Upper lobe of left lung (tissue), 6 donors: ENCODE measurements around the gene UBE3D. TPM values are rescaled to one million over a fixed set of nuclear protein-coding genes. Genes with fewer than 3 reads are reported as not detected.

ENCODE experiments used
- ATAC-seq, 2 donors: fragments of 200-7000 bp; cut with Tn5 transposase; one replicate each; pipeline ENCODE4 v1.9.1; 2022; ENCODE audit warnings: mild to moderate bottlenecking in 2 of 2, moderate library complexity in 2 of 2; ENCODE audit not compliant: low FRiP score in 2 of 2
- DNase-seq, 2 donors: peaks; one replicate each; pipeline ENCODE4 v3.0.0-alpha.2; 2019 to 2020
- H3K27ac ChIP-seq, 4 donors: fragments of 200-600 bp; sonication (generic); one replicate each; pipeline ENCODE4 v1.5.1; 2016 to 2019
- H3K27me3 ChIP-seq, 4 donors: fragments of 200-600 bp; sonication (generic); one replicate each; pipeline ENCODE4 v1.5.1; 2017 to 2019
- H3K36me3 ChIP-seq, 4 donors: fragments of 200-600 bp; sonication (generic); one replicate each; pipeline ENCODE4 v1.5.1; 2016 to 2019
- H3K4me1 ChIP-seq, 4 donors: fragments of 200-600 bp; sonication (generic); one replicate each; pipeline ENCODE4 v1.5.1; 2018 to 2019
- H3K4me3 ChIP-seq, 4 donors: fragments of 200-600 bp; sonication (generic); one replicate each; pipeline ENCODE4 v1.5.1; 2017 to 2019; ENCODE audit warnings: mild to moderate bottlenecking in 2 of 4, moderate library complexity in 1 of 4
- H3K9me3 ChIP-seq, 4 donors: fragments of 200-600 bp; sonication (generic); one replicate each; pipeline ENCODE4 v1.5.1; 2018 to 2019
- EP300 ChIP-seq, 4 donors: sonication (generic); formaldehyde crosslinking; IDR thresholded peaks; one replicate each; pipeline ENCODE4 v1.5.1; 2017; ENCODE audit warnings: antibody characterized with exemption in 4 of 4, control low read depth in 2 of 4
- POLR2A ChIP-seq, 4 donors: fragments of 450-650 bp; IDR thresholded peaks; one replicate each; pipeline ENCODE4 v1.5.1; 2016 to 2017; ENCODE audit warnings: antibody characterized with exemption in 4 of 4, mild to moderate bottlenecking in 2 of 4
- POLR2AphosphoS5 ChIP-seq, 2 donors: sonication (generic); formaldehyde crosslinking; IDR thresholded peaks; one replicate each; pipeline ENCODE4 v1.5.1; 2017; ENCODE audit warnings: antibody characterized with exemption in 2 of 2
- WGBS, 2 donors: methylation state at CpG; one replicate each; pipeline ENCODE4 v1.1.5; 2017 to 2018; 5-methylcytosine and 5-hydroxymethylcytosine counted together
- total RNA-seq, 6 donors: library from RNA; depleted of rRNA in 4 of 6; stranded (reverse); fragments of >200 nt in 4 of 6; gene quantifications; one replicate each; pipeline versions ENCODE4 v1.1.0 to v1.2.1, GENCODE V29; 2016 to 2021
- TF ChIP-seq, protein P1 (sequence below), 6 experiments: fragments of 450-650 bp in 4 of 6; fragments of 200-600 bp in 2 of 6; sonication (generic) in 2 of 6; IDR thresholded peaks; one replicate each; pipeline ENCODE4 v1.5.1; 2016 to 2019; ENCODE audit warnings: antibody characterized with exemption in 6 of 6
- donor health status: DM: no; HTN: no; CAD: no; lungs with moderate emphysema.
- donor health status: DM: no; HTN: yes; CAD: no; lungs with severe emphysema.

UBE3D gene
- total RNA-seq, 6 donors from 2014 or later: 4.0 to 20.7 (median 8.7) TPM

GRCh38 chr6:83061190-83061589, 4.5 kb downstream of the UBE3D start:
- H3K4me3 ChIP-seq: no peak overlapping the region
- DNase-seq: no peak
- H3K27ac ChIP-seq: no peak overlapping the region
- TF ChIP-seq, protein P1, sequence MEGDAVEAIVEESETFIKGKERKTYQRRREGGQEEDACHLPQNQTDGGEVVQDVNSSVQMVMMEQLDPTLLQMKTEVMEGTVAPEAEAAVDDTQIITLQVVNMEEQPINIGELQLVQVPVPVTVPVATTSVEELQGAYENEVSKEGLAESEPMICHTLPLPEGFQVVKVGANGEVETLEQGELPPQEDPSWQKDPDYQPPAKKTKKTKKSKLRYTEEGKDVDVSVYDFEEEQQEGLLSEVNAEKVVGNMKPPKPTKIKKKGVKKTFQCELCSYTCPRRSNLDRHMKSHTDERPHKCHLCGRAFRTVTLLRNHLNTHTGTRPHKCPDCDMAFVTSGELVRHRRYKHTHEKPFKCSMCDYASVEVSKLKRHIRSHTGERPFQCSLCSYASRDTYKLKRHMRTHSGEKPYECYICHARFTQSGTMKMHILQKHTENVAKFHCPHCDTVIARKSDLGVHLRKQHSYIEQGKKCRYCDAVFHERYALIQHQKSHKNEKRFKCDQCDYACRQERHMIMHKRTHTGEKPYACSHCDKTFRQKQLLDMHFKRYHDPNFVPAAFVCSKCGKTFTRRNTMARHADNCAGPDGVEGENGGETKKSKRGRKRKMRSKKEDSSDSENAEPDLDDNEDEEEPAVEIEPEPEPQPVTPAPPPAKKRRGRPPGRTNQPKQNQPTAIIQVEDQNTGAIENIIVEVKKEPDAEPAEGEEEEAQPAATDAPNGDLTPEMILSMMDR (IDR thresholded peaks at IDR 0.05): no peak
- TF ChIP-seq EP300 (IDR thresholded peaks at IDR 0.05): no peak
- no peak for TF ChIP-seq POLR2A (IDR thresholded peaks at IDR 0.05)
- H3K36me3 ChIP-seq: peaks cover 0 to 5% (median 0%) of the 10 kb centered on the region in 4 donors
- H3K9me3 ChIP-seq: no peaks in the 10 kb centered on the region
- H3K27me3 ChIP-seq: no peaks in the 10 kb centered on the region
- no peak for ATAC-seq
- H3K4me1 ChIP-seq: peaks cover 4 to 10% (median 7%) of the 10 kb centered on the region in 4 donors

GRCh38 chr6:83057705-83058321, 7.8 kb downstream of the UBE3D start:
- WGBS, 2 donors: 40 to 51% methylated on average over 4 of the region's 4 CpGs
- Histone ChIP-seq H3K36me3 (peaks cover 0 to 11% (median 0%) of the 10 kb centered on the region in 4 donors), H3K4me1 (peaks cover 0 to 5% (median 1%) of the 10 kb centered on the region in 4 donors), H3K27me3 (no peaks in the 10 kb centered on the region), H3K9me3 (no peaks in the 10 kb centered on the region), H3K27ac (no peak overlapping the region), H3K4me3 (no peak overlapping the region)
- peak in 1 of 2 donors; percentile 23 for DNase-seq
- peak in 1 of 2 donors; percentile 71 for ATAC-seq
- TF ChIP-seq POLR2AphosphoS5 (IDR thresholded peaks at IDR 0.05) (no peak), POLR2A (IDR thresholded peaks at IDR 0.05) (no peak), EP300 (IDR thresholded peaks at IDR 0.05) (no peak)
- TF ChIP-seq, protein P1 (IDR thresholded peaks at IDR 0.05): peak in 5 of 6 experiments; percentile 38 to 62 (median 49)

GRCh38 chr6:83055366-83055964, 10.2 kb downstream of the UBE3D start:
- 27 to 39% methylated on average over 6 of the region's 6 CpGs for WGBS, 2 donors
- no peak for TF ChIP-seq POLR2AphosphoS5 (IDR thresholded peaks at IDR 0.05)
- TF ChIP-seq, protein P1 (IDR thresholded peaks at IDR 0.05): peak; percentile 45 to 79 (median 74)
- Histone ChIP-seq H3K36me3 (peaks cover 0 to 13% (median 0%) of the 10 kb centered on the region in 4 donors), H3K27me3 (no peaks in the 10 kb centered on the region), H3K4me3 (no peak overlapping the region), H3K4me1 (peaks cover 0 to 5% (median 1%) of the 10 kb centered on the region in 4 donors), H3K27ac (no peak overlapping the region), H3K9me3 (no peaks in the 10 kb centered on the region)
- DNase-seq: no peak
- ATAC-seq: peak in 1 of 2 donors; percentile 83

- Histone ChIP-seq H3K4me1 (peaks cover 0 to 5% (median 1%) of the 10 kb centered on the region in 4 donors), H3K4me3 (no peak overlapping the region), H3K36me3 (peaks cover 0 to 13% (median 0%) of the 10 kb centered on the region in 4 donors), H3K27me3 (no peaks in the 10 kb centered on the region), H3K27ac (no peak overlapping the region), H3K9me3 (no peaks in the 10 kb centered on the region)
- ATAC-seq (no peak), DNase-seq (no peak)
- WGBS, 2 donors: 91 to 96% methylated on average over 3 of the region's 3 CpGs
- TF ChIP-seq, protein P1 (IDR thresholded peaks at IDR 0.05): no peak
- TF ChIP-seq POLR2AphosphoS5 (IDR thresholded peaks at IDR 0.05): no peak
- no peak for TF ChIP-seq POLR2A (IDR thresholded peaks at IDR 0.05)
- TF ChIP-seq EP300 (IDR thresholded peaks at IDR 0.05): no peak
Measured at GRCh38 chr6:83053678-83054077, 12.0 kb downstream of the UBE3D start.
